ENCODE measurements around the gene HSPBP1. TPM values are rescaled to one million over a fixed set of nuclear protein-coding genes. Genes with fewer than 3 reads are reported as not detected.

HSPBP1 gene
- total RNA-seq, 1 experiment from 2014 or later, result 63.0 TPM

DNA sequence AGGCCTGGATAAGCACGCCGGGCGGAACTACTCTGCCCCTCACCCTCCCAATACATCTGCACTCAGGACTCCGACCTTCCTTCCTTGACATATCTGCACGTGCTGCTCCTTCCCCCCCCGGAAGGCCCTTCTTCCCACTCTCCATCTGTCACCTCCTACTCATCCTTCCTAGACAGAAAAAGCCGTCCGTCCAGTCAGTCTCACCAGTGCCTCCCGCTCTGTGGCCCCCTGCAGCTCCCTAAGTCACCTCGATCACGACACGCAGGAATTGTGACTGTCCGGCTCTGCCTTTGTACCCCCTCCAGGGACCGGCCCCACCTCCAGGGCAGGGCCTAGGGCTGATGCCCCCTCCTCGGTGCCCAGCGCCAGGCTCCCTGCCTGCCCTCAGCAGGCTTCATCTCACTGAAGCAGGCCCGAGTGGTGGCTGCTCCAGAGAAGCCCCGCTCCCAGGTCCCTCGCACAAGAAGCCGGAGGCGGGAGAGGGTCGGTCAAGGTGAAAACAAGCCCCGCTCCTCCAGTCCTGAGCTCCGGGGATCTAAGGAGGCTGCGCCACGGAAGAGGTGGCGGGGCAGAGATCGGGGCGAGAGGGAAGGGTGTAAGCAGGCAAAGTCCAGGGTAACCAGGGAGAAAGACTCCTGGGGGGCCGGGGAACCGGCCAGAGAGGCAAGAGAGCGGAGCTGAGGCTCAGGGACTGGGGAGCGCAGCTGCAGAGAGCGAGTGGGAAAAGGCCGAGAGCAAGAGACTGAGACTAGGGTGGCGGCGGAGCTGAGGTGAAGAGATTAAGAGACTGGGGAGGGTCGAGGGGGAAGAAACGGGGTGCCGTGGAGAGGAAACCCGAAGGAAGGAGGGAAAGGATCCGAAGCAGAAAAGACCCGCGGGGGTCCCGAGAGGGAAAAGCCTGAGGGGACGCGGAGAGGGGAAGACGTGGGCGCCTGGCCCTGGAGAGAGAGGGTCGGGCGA, 22.2 kb downstream of the HSPBP1 start (continued):
- TF ChIP-seq, protein P1, sequence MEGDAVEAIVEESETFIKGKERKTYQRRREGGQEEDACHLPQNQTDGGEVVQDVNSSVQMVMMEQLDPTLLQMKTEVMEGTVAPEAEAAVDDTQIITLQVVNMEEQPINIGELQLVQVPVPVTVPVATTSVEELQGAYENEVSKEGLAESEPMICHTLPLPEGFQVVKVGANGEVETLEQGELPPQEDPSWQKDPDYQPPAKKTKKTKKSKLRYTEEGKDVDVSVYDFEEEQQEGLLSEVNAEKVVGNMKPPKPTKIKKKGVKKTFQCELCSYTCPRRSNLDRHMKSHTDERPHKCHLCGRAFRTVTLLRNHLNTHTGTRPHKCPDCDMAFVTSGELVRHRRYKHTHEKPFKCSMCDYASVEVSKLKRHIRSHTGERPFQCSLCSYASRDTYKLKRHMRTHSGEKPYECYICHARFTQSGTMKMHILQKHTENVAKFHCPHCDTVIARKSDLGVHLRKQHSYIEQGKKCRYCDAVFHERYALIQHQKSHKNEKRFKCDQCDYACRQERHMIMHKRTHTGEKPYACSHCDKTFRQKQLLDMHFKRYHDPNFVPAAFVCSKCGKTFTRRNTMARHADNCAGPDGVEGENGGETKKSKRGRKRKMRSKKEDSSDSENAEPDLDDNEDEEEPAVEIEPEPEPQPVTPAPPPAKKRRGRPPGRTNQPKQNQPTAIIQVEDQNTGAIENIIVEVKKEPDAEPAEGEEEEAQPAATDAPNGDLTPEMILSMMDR (IDR thresholded peaks at IDR 0.05 in 2 of 3, conservative IDR thresholded peaks at IDR 0.05 in 1 of 3; ENCODE audit: borderline replicate concordance in 1 of 3, insufficient read depth in 1 of 3, low read depth in 2 of 3, low read length in 2 of 3), result no peak
- no peak for TF ChIP-seq ELF1 (IDR thresholded peaks at IDR 0.05; ENCODE audit: borderline replicate concordance, low read depth)
- no peak for TF ChIP-seq YY1 (IDR thresholded peaks at IDR 0.05; ENCODE audit: extremely low read depth, insufficient replicate concordance, low read depth, low read length)
- TF ChIP-seq RAD21 (IDR thresholded peaks at IDR 0.05; ENCODE audit: low read depth), result no peak
- TF ChIP-seq POLR2A (IDR thresholded peaks at IDR 0.05; ENCODE audit: borderline replicate concordance, extremely low read depth, insufficient read depth, insufficient read length), result no peak
- TF ChIP-seq TCF7L2 (IDR thresholded peaks at IDR 0.05; ENCODE audit: borderline replicate concordance, extremely low read depth, insufficient read depth, insufficient read length), result no peak
- no peak for TF ChIP-seq SP1 (IDR thresholded peaks at IDR 0.05; ENCODE audit: low read depth)
- TF ChIP-seq SRF (IDR thresholded peaks at IDR 0.05; ENCODE audit: low read depth), result no peak
- no peak for TF ChIP-seq FOSL1 (IDR thresholded peaks at IDR 0.05; ENCODE audit: low read depth)
